Measurements from ENCODE around the gene MCF2L2.

The MCF2L2 gene

GRCh38 chr3:183327343-183327742, 101.1 kb downstream of the MCF2L2 start:
- no peak for DNase-seq (ENCODE audit: low spot score)

GRCh38 chr3:183324083-183324482, 104.3 kb downstream of the MCF2L2 start:
- no peak for DNase-seq (ENCODE audit: low spot score)

- DNase-seq (ENCODE audit: low spot score): no peak
These were observed 109.0 kb downstream of the MCF2L2 start for GRCh38 chr3:183319371-183319770.

- DNase-seq (ENCODE audit: low spot score): no peak
These were observed 109.5 kb downstream of the MCF2L2 start for GRCh38 chr3:183318877-183319276.

- DNase-seq (ENCODE audit: low spot score): no peak
These were observed 110.2 kb downstream of the MCF2L2 start for GRCh38 chr3:183317886-183318865.

GRCh38 chr3:183317271-183317670, 111.1 kb downstream of the MCF2L2 start:
- DNase-seq (ENCODE audit: low spot score): no peak

GRCh38 chr3:183315739-183316138, 112.7 kb downstream of the MCF2L2 start:
- DNase-seq (ENCODE audit: low spot score): no peak

- DNase-seq (ENCODE audit: low spot score): no peak
These were observed 114.7 kb downstream of the MCF2L2 start for GRCh38 chr3:183313764-183314163.

GRCh38 chr3:183313351-183313750, 115.1 kb downstream of the MCF2L2 start:
- DNase-seq (ENCODE audit: low spot score): no peak

GRCh38 chr3:183312433-183312832, 116.0 kb downstream of the MCF2L2 start:
- no peak for DNase-seq (ENCODE audit: low spot score)

GRCh38 chr3:183310936-183311335, 117.5 kb downstream of the MCF2L2 start:
- no peak for DNase-seq (ENCODE audit: low spot score)

- no peak for DNase-seq (ENCODE audit: low spot score)
These were observed 119.1 kb downstream of the MCF2L2 start for GRCh38 chr3:183309276-183309675.

- no peak for DNase-seq (ENCODE audit: low spot score)
These were observed 119.7 kb downstream of the MCF2L2 start for GRCh38 chr3:183308751-183309150.

GRCh38 chr3:183307749-183308148, 120.7 kb downstream of the MCF2L2 start:
- no peak for DNase-seq (ENCODE audit: low spot score)

- DNase-seq (ENCODE audit: low spot score): no peak
These were observed 121.4 kb downstream of the MCF2L2 start for GRCh38 chr3:183306798-183307671.

- DNase-seq (ENCODE audit: low spot score): no peak
These were observed 124.7 kb downstream of the MCF2L2 start for GRCh38 chr3:183303690-183304089.

GRCh38 chr3:183301937-183302580, 126.4 kb downstream of the MCF2L2 start:
- no peak for DNase-seq (ENCODE audit: low spot score)

GRCh38 chr3:183300996-183301562, 127.3 kb downstream of the MCF2L2 start:
- DNase-seq (ENCODE audit: low spot score): no peak

GRCh38 chr3:183299976-183300375, 128.4 kb downstream of the MCF2L2 start:
- DNase-seq (ENCODE audit: low spot score): no peak

GRCh38 chr3:183298701-183299153, 129.7 kb downstream of the MCF2L2 start:
- no peak for DNase-seq (ENCODE audit: low spot score)

GRCh38 chr3:183296944-183297343, 131.5 kb downstream of the MCF2L2 start:
- DNase-seq (ENCODE audit: low spot score): no peak

- DNase-seq (ENCODE audit: low spot score): no peak
These were observed 133.2 kb downstream of the MCF2L2 start for GRCh38 chr3:183295211-183295610.
